ENCODE results near the gene DARS2. TPM values are rescaled to one million over a fixed set of nuclear protein-coding genes. Genes with fewer than 3 reads are reported as not detected.

DARS2 gene
- total RNA-seq, 1 experiment from 2014 or later = 35.0 TPM

- WGBS (ENCODE audit: extremely low coverage, insufficient read length, low lambda C conversion rate) = no CpG with 5 or more reads among the region's 15 CpGs
- Histone ChIP-seq H4K91ac (ENCODE audit: insufficient read length, low read depth, low read length) (no peak overlapping the region), H2AK5ac (ENCODE audit: insufficient read length, low read length) (no peak overlapping the region), H3K4ac (ENCODE audit: low read depth, low read length) (no peak overlapping the region), H3K23me2 (ENCODE audit: insufficient read length, low read depth, low read length, poor library complexity, severe bottlenecking) (peaks cover 10% of the 10 kb centered on the region), H2BK15ac (ENCODE audit: low read depth, low read length) (no peak overlapping the region), H4K20me1 (ENCODE audit: control insufficient read depth, insufficient read depth, insufficient read length) (no peaks in the 10 kb centered on the region), H4K5ac (ENCODE audit: insufficient read length, low read depth, low read length) (no peak overlapping the region), H3K9ac (ENCODE audit: extremely low read depth, insufficient read length, low read length) (no peak overlapping the region), H3K27ac (ENCODE audit: insufficient read length, low read depth, low read length) (no peak overlapping the region), H3K18ac (ENCODE audit: insufficient read length, low read depth, low read length) (no peak overlapping the region), H2BK120ac (ENCODE audit: low read depth, low read length, poor library complexity, severe bottlenecking) (no peak overlapping the region), H3K14ac (ENCODE audit: insufficient read depth, low read length) (no peak overlapping the region), H2BK20ac (ENCODE audit: low read depth, low read length, poor library complexity, severe bottlenecking) (no peak overlapping the region), H3K9me3 (ENCODE audit: control insufficient read depth, low read depth, low read length) (no peaks in the 10 kb centered on the region), H4K8ac (replicated peaks; ENCODE audit: insufficient read length, low read depth, low read length) (no peak overlapping the region), H3K56ac (ENCODE audit: insufficient read length, low read depth, low read length) (no peak overlapping the region), H3K27me3 (ENCODE audit: insufficient read depth, low read length) (no peaks in the 10 kb centered on the region), H3K79me2 (ENCODE audit: insufficient read depth, low read length) (peaks cover 16% of the 10 kb centered on the region; the same call in 1 of the 2 replicates), H2BK5ac (ENCODE audit: insufficient read length, low read length) (no peak overlapping the region), H2AFZ (ENCODE audit: low read length) (no peak overlapping the region), H3T11ph (ENCODE audit: low read length) (no peak overlapping the region), H3K4me2 (ENCODE audit: insufficient read depth, insufficient read length, low read length) (no peak overlapping the region), H2BK12ac (ENCODE audit: insufficient read length, low read depth, low read length) (no peak overlapping the region), H3K4me1 (ENCODE audit: insufficient read depth, low read length) (no peaks in the 10 kb centered on the region), H3K79me1 (ENCODE audit: insufficient read depth, low read depth, low read length, poor library complexity, severe bottlenecking) (no peaks in the 10 kb centered on the region), H3K23ac (ENCODE audit: insufficient read length, low read depth, low read length) (no peak overlapping the region)
- Mint-ChIP-seq H3K4me1 (peaks cover 21 to 29% of the 10 kb centered on the region in 2 experiments), H3K36me3 (ENCODE audit: insufficient read depth in 1 of 3, low read depth in 3 of 3) (peaks cover 36 to 60% (median 50%) of the 10 kb centered on the region in 3 experiments), H3K9me3 (peaks cover 0 to 9% of the 10 kb centered on the region in 2 experiments; a peak in 2 of 5 replicates), H3K27ac (no peak overlapping the region), H3K4me3 (peak overlapping the region; percentile 30 to 38; a peak in 2 of 5 replicates), H3K27me3 (ENCODE audit: low read depth) (peaks cover 3% of the 10 kb centered on the region; the same call in 1 of the 2 replicates)
- DNase-seq = no peak
- TF ChIP-seq CTCF (conservative IDR thresholded peaks at IDR 0.05) = no peak
Measured at GRCh38 chr1:173870252-173871075, 46.0 kb downstream of the DARS2 start.
